GM12892 (cell line): ENCODE results near the gene BRCA2.

Experiments used
- POLR2A ChIP-seq: IDR thresholded peaks from 2 replicates; pipeline ENCODE4 v1.6.1; 2011; ENCODE audit warnings: low read depth, low read length, control low read depth
- TAF1 ChIP-seq: IDR thresholded peaks from 2 replicates; pipeline ENCODE4 v1.6.1; 2011; ENCODE audit warnings: low read depth, mild to moderate bottlenecking, control low read depth, low read length, borderline replicate concordance

DNA sequence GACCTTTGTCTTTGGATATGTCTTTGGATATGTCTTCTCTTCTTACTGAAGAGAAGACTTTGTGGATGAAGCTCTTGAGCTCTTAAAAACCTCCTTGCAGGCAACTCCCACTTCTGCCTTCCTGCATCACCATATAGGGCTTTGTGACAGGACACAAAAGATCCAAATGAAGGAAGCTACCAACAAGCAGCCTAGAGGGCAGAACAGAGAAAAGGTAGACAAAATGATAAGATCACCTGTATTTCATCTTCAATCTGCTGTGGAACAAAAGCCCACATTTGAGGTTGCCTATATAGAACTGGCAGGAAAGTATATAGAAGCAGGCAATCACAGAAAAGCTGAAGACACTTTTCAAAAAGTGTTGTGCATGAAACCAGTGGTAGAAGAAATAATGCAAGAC, 70.1 kb downstream of the BRCA2 start:
- TF ChIP-seq TAF1 (no peak), POLR2A (no peak)
